Esophagus (tissue), 2 donors: ENCODE measurements around the gene CPLX1. TPM values are rescaled to one million over a fixed set of nuclear protein-coding genes. Genes with fewer than 3 reads are reported as not detected.

ENCODE experiments used
- H3K27ac ChIP-seq, 2 donors: one replicate each; pipeline ENCODE4 v1.5.1; 2013; ENCODE audit warnings: low read depth in 2 of 2, mild to moderate bottlenecking in 2 of 2, inconsistent platforms in 1 of 2, low read length in 1 of 2, moderate library complexity in 1 of 2
- H3K27me3 ChIP-seq, 2 donors: one replicate each; pipeline ENCODE4 v1.6.1; 2013; ENCODE audit warnings: low read length in 2 of 2, control low read depth in 1 of 2, mild to moderate bottlenecking in 1 of 2; ENCODE audit not compliant: insufficient read depth in 2 of 2, control insufficient read depth in 1 of 2
- H3K36me3 ChIP-seq, 2 donors: one replicate each; pipeline ENCODE4 v1.6.1; 2013; ENCODE audit warnings: low read length in 1 of 2; ENCODE audit not compliant: control insufficient read depth in 2 of 2, insufficient read depth in 2 of 2
- H3K4me1 ChIP-seq, 2 donors: one replicate each; pipeline ENCODE4 v1.6.1; 2013; ENCODE audit warnings: low read length in 1 of 2; ENCODE audit not compliant: control insufficient read depth in 2 of 2, insufficient read depth in 2 of 2
- H3K4me3 ChIP-seq, 2 donors: one replicate each; pipeline ENCODE4 v1.5.1; 2013; ENCODE audit warnings: low read length in 2 of 2, mild to moderate bottlenecking in 2 of 2, low read depth in 1 of 2, moderate library complexity in 1 of 2
- H3K9me3 ChIP-seq, 2 donors: one replicate each; pipeline ENCODE4 v1.6.1; 2013; ENCODE audit warnings: mild to moderate bottlenecking in 2 of 2, low read depth in 1 of 2, low read length in 1 of 2, moderate library complexity in 1 of 2; ENCODE audit not compliant: control insufficient read depth in 2 of 2, insufficient read depth in 1 of 2
- WGBS, 2 donors: extraction: QIAGEN DNeasy Blood & Tissue Kit; methylation state at CpG; one replicate each; pipeline ENCODE4 v1.1.7; 2013; 5-methylcytosine and 5-hydroxymethylcytosine counted together
- polyA plus RNA-seq, 2 donors: library from polyadenylated mRNA; stranded (reverse); fragments of 200-250 nt; gene quantifications; one replicate each; pipeline ENCODE4 v1.2.3, GENCODE V29; 2013
- donor health status: healthy with polysubstance abuse.
- donor health status: Bipolar disorder and iron deficiency.

CPLX1 gene
- polyA plus RNA-seq, 2 donors, result 0.74 to 2.8 TPM

GRCh38 chr4:866761-867390 is 40.9 kb upstream of the CPLX1 start:
- Histone ChIP-seq H3K9me3 (peaks cover 0 to 9% of the 10 kb centered on the region in 2 donors), H3K36me3 (peaks cover 17 to 69% of the 10 kb centered on the region in 2 donors), H3K27ac (no peak overlapping the region), H3K4me1 (no peaks in the 10 kb centered on the region), H3K27me3 (no peaks in the 10 kb centered on the region), H3K4me3 (no peak overlapping the region)
- WGBS, 2 donors, result 81 to 82% methylated on average over 27 to 28 of the region's 28 CpGs

GRCh38 chr4:866068-866760 is 40.3 kb upstream of the CPLX1 start:
- H3K4me1 ChIP-seq, result no peaks in the 10 kb centered on the region
- H3K36me3 ChIP-seq, result peaks cover 17 to 74% of the 10 kb centered on the region in 2 donors
- WGBS, 2 donors, result 93 to 96% methylated on average over 23 to 24 of the region's 24 CpGs
- H3K27ac ChIP-seq, result no peak overlapping the region
- H3K27me3 ChIP-seq, result no peaks in the 10 kb centered on the region
- H3K4me3 ChIP-seq, result no peak overlapping the region
- peaks cover 0 to 9% of the 10 kb centered on the region in 2 donors for H3K9me3 ChIP-seq

GRCh38 chr4:865572-865971 is 39.6 kb upstream of the CPLX1 start:
- Histone ChIP-seq H3K4me1 (no peaks in the 10 kb centered on the region), H3K9me3 (peaks cover 0 to 9% of the 10 kb centered on the region in 2 donors), H3K27me3 (no peaks in the 10 kb centered on the region), H3K4me3 (no peak overlapping the region), H3K36me3 (peaks cover 18 to 77% of the 10 kb centered on the region in 2 donors), H3K27ac (no peak overlapping the region)
- 91 to 94% methylated on average over 18 of the region's 18 CpGs for WGBS, 2 donors

GRCh38 chr4:865121-865465 is 39.2 kb upstream of the CPLX1 start:
- Histone ChIP-seq H3K36me3 (peaks cover 20 to 75% of the 10 kb centered on the region in 2 donors), H3K4me3 (no peak overlapping the region), H3K9me3 (peaks cover 0 to 9% of the 10 kb centered on the region in 2 donors), H3K27ac (no peak overlapping the region), H3K27me3 (no peaks in the 10 kb centered on the region), H3K4me1 (no peaks in the 10 kb centered on the region)
- 96% methylated on average over 11 of the region's 11 CpGs for WGBS, 2 donors

- WGBS, 2 donors, result 96 to 97% methylated on average over 42 of the region's 42 CpGs
- Histone ChIP-seq H3K27ac (no peak overlapping the region), H3K4me1 (no peaks in the 10 kb centered on the region), H3K9me3 (peaks cover 0 to 6% of the 10 kb centered on the region in 2 donors), H3K27me3 (no peaks in the 10 kb centered on the region), H3K4me3 (no peak overlapping the region), H3K36me3 (peaks cover 22 to 72% of the 10 kb centered on the region in 2 donors)
These were observed 38.7 kb upstream of the CPLX1 start for GRCh38 chr4:864456-865120.

GRCh38 chr4:860561-860960 is 34.6 kb upstream of the CPLX1 start:
- no peaks in the 10 kb centered on the region for H3K4me1 ChIP-seq
- no peak overlapping the region for H3K27ac ChIP-seq
- H3K4me3 ChIP-seq, result no peak overlapping the region
- 96 to 97% methylated on average over 21 of the region's 21 CpGs for WGBS, 2 donors
- H3K9me3 ChIP-seq, result no peaks in the 10 kb centered on the region
- peaks cover 22 to 60% of the 10 kb centered on the region in 2 donors for H3K36me3 ChIP-seq
- no peaks in the 10 kb centered on the region for H3K27me3 ChIP-seq

GRCh38 chr4:859496-859895 is 33.6 kb upstream of the CPLX1 start:
- 93 to 94% methylated on average over 13 of the region's 13 CpGs for WGBS, 2 donors
- Histone ChIP-seq H3K36me3 (peaks cover 15 to 52% of the 10 kb centered on the region in 2 donors), H3K4me3 (no peak overlapping the region), H3K27ac (no peak overlapping the region), H3K4me1 (no peaks in the 10 kb centered on the region), H3K9me3 (no peaks in the 10 kb centered on the region), H3K27me3 (no peaks in the 10 kb centered on the region)

- Histone ChIP-seq H3K9me3 (no peaks in the 10 kb centered on the region), H3K4me1 (no peaks in the 10 kb centered on the region), H3K36me3 (peaks cover 15 to 49% of the 10 kb centered on the region in 2 donors), H3K27me3 (no peaks in the 10 kb centered on the region), H3K27ac (no peak overlapping the region), H3K4me3 (no peak overlapping the region)
- WGBS, 2 donors, result 88 to 91% methylated on average over 29 to 31 of the region's 31 CpGs
These were observed 33.0 kb upstream of the CPLX1 start for GRCh38 chr4:858831-859451.

- H3K27ac ChIP-seq, result no peak overlapping the region
- H3K27me3 ChIP-seq, result no peaks in the 10 kb centered on the region
- H3K36me3 ChIP-seq, result peaks cover 15 to 55% of the 10 kb centered on the region in 2 donors
- H3K4me1 ChIP-seq, result no peaks in the 10 kb centered on the region
- WGBS, 2 donors, result 96% methylated on average over 17 of the region's 17 CpGs
- no peaks in the 10 kb centered on the region for H3K9me3 ChIP-seq
- H3K4me3 ChIP-seq, result no peak overlapping the region
These were observed 32.1 kb upstream of the CPLX1 start for GRCh38 chr4:858041-858481.
